H9 (cell line): ENCODE data around the gene PDF. TPM values are rescaled to one million over a fixed set of nuclear protein-coding genes. Genes with fewer than 3 reads are reported as not detected.

Source experiments
- DNase-seq: peaks from one replicate; pipeline ENCODE4 v3.0.0-alpha.2; 2017
- H2AFZ ChIP-seq: one replicate; pipeline ENCODE4 v1.6.1; 2013; ENCODE audit warnings: mild to moderate bottlenecking, low read length, control low read depth, moderate library complexity
- H2AK5ac ChIP-seq: 2 replicates; pipeline ENCODE4 v1.6.1; 2013; ENCODE audit warnings: low read length, control low read depth, mixed read lengths; ENCODE audit not compliant: insufficient read length
- H2BK120ac ChIP-seq: one replicate; pipeline ENCODE4 v1.6.1; 2013; ENCODE audit warnings: low read depth, mild to moderate bottlenecking, low read length, control low read depth, inconsistent platforms; ENCODE audit not compliant: poor library complexity, severe bottlenecking
- H2BK12ac ChIP-seq: 2 replicates; pipeline ENCODE4 v1.6.1; 2013; ENCODE audit warnings: low read length, control low read depth, mixed read lengths, low read depth; ENCODE audit not compliant: insufficient read length
- H2BK15ac ChIP-seq: 2 replicates; pipeline ENCODE4 v1.6.1; 2013; ENCODE audit warnings: low read depth, low read length, control low read depth
- H2BK20ac ChIP-seq: one replicate; pipeline ENCODE4 v1.6.1; 2013; ENCODE audit warnings: low read depth, mild to moderate bottlenecking, low read length, control low read depth, inconsistent platforms; ENCODE audit not compliant: poor library complexity, severe bottlenecking
- H2BK5ac ChIP-seq: 2 replicates; pipeline ENCODE4 v1.6.1; 2013; ENCODE audit warnings: low read length, control low read depth, mixed read lengths; ENCODE audit not compliant: insufficient read length
- H3K14ac ChIP-seq: 2 replicates; pipeline ENCODE4 v1.6.1; 2013; ENCODE audit warnings: low read length, control low read depth; ENCODE audit not compliant: insufficient read depth
- H3K18ac ChIP-seq: 2 replicates; pipeline ENCODE4 v1.6.1; 2013; ENCODE audit warnings: low read depth, mild to moderate bottlenecking, mixed read lengths, low read length, control low read depth; ENCODE audit not compliant: insufficient read length
- H3K23ac ChIP-seq: 2 replicates; pipeline ENCODE4 v1.6.1; 2013; ENCODE audit warnings: low read length, control low read depth, mixed read lengths, low read depth; ENCODE audit not compliant: insufficient read length
- H3K23me2 ChIP-seq: 2 replicates; pipeline ENCODE4 v1.6.1; 2013; ENCODE audit warnings: low read depth, mild to moderate bottlenecking, mixed read lengths, low read length, control low read depth; ENCODE audit not compliant: insufficient read length, poor library complexity, severe bottlenecking
- H3K27ac ChIP-seq: 2 replicates; pipeline ENCODE4 v1.5.1; 2013; ENCODE audit warnings: low read length, control low read depth, mixed read lengths, low read depth; ENCODE audit not compliant: insufficient read length
- H3K27me3 ChIP-seq: 2 replicates; pipeline ENCODE4 v1.6.1; 2013; ENCODE audit warnings: low read length, control low read depth, inconsistent platforms; ENCODE audit not compliant: insufficient read depth
- H3K4ac ChIP-seq: 2 replicates; pipeline ENCODE4 v1.6.1; 2013; ENCODE audit warnings: low read depth, mild to moderate bottlenecking, control low read depth, inconsistent platforms, low read length, moderate library complexity
- H3K4me1 ChIP-seq: 2 replicates; pipeline ENCODE4 v1.6.1; 2013; ENCODE audit warnings: low read length, control low read depth, inconsistent platforms; ENCODE audit not compliant: insufficient read depth
- H3K4me2 ChIP-seq: 2 replicates; pipeline ENCODE4 v1.6.1; 2013; ENCODE audit warnings: low read length, control low read depth, mixed read lengths; ENCODE audit not compliant: insufficient read length, insufficient read depth
- H3K56ac ChIP-seq: 2 replicates; pipeline ENCODE4 v1.6.1; 2013; ENCODE audit warnings: low read depth, mild to moderate bottlenecking, mixed read lengths, low read length, control low read depth; ENCODE audit not compliant: insufficient read length
- H3K79me1 ChIP-seq: 2 replicates; pipeline ENCODE4 v1.6.1; 2013; ENCODE audit warnings: low read depth, mild to moderate bottlenecking, moderate library complexity, low read length, control low read depth, inconsistent platforms; ENCODE audit not compliant: insufficient read depth, poor library complexity, severe bottlenecking
- H3K79me2 ChIP-seq: 2 replicates; pipeline ENCODE4 v1.6.1; 2013; ENCODE audit warnings: low read length, control low read depth, inconsistent platforms; ENCODE audit not compliant: insufficient read depth
- H3K9ac ChIP-seq: 2 replicates; pipeline ENCODE4 v1.6.1; 2013; ENCODE audit warnings: low read length, control low read depth, mixed read lengths; ENCODE audit not compliant: insufficient read length; ENCODE audit errors: extremely low read depth
- H3K9me3 ChIP-seq: one replicate; pipeline ENCODE4 v1.6.1; 2013; ENCODE audit warnings: low read depth, low read length, inconsistent platforms; ENCODE audit not compliant: control insufficient read depth
- H3T11ph ChIP-seq: one replicate; pipeline ENCODE4 v1.6.1; 2013; ENCODE audit warnings: mild to moderate bottlenecking, low read length, control low read depth, inconsistent platforms
- H4K20me1 ChIP-seq: one replicate; pipeline ENCODE4 v1.6.1; 2013; ENCODE audit not compliant: control insufficient read depth, insufficient read length, insufficient read depth
- H4K5ac ChIP-seq: 2 replicates; pipeline ENCODE4 v1.6.1; 2013; ENCODE audit warnings: low read depth, mild to moderate bottlenecking, mixed read lengths, low read length, control low read depth; ENCODE audit not compliant: insufficient read length
- H4K8ac ChIP-seq: replicated peaks from 2 replicates; pipeline ENCODE4 v1.6.1; 2013; ENCODE audit warnings: low read length, control low read depth, mixed read lengths, low read depth; ENCODE audit not compliant: insufficient read length
- H4K91ac ChIP-seq: 2 replicates; pipeline ENCODE4 v1.6.1; 2013; ENCODE audit warnings: low read depth, mild to moderate bottlenecking, moderate library complexity, mixed read lengths, low read length, control low read depth; ENCODE audit not compliant: insufficient read length
- H3K27ac Mint-ChIP-seq, 3 experiments: 2 replicates in 2 of 3; 3 replicates in 1 of 3; pipeline ENCODE4 v1.8.0; 2020 to 2021; ENCODE audit warnings: mixed read lengths in 3 of 3, mild to moderate bottlenecking in 1 of 3, moderate library complexity in 1 of 3
- H3K27me3 Mint-ChIP-seq: 2 replicates; pipeline ENCODE4 v1.8.0; 2021; ENCODE audit warnings: low read depth, mild to moderate bottlenecking, moderate library complexity, mixed read lengths
- H3K36me3 Mint-ChIP-seq, 3 experiments: 2 replicates in 2 of 3; 3 replicates in 1 of 3; pipeline ENCODE4 v1.8.0; 2020 to 2021; ENCODE audit warnings: low read depth in 3 of 3, mixed read lengths in 3 of 3; ENCODE audit not compliant: insufficient read depth in 1 of 3
- H3K4me1 Mint-ChIP-seq, 2 experiments: 2 replicates each; pipeline ENCODE4 v1.8.0; 2020; ENCODE audit warnings: mixed read lengths in 2 of 2
- H3K4me3 Mint-ChIP-seq, 2 experiments: 2 replicates in 1 of 2; 3 replicates in 1 of 2; pipeline ENCODE4 v1.8.0; 2020 to 2021; ENCODE audit warnings: mild to moderate bottlenecking in 2 of 2, mixed read lengths in 2 of 2, moderate library complexity in 1 of 2
- H3K9me3 Mint-ChIP-seq, 2 experiments: 2 replicates in 1 of 2; 3 replicates in 1 of 2; pipeline ENCODE4 v1.8.0; 2020; ENCODE audit warnings: mild to moderate bottlenecking in 2 of 2, mixed read lengths in 2 of 2, moderate library complexity in 1 of 2
- CTCF ChIP-seq: fragments of 200-600 bp; sonication (generic); conservative IDR thresholded peaks from 3 replicates; pipeline ENCODE4 v1.8.0; 2021; ENCODE audit warnings: antibody characterized with exemption, mild to moderate bottlenecking
- WGBS: extraction: QIAGEN DNeasy Blood & Tissue Kit; methylation state at CpG from one replicate; pipeline ENCODE4 v1.1.7; 2013; ENCODE audit warnings: missing lambda C conversion rate, low lambda C conversion rate, mixed read lengths; ENCODE audit not compliant: insufficient read length; ENCODE audit errors: extremely low coverage; 5-methylcytosine and 5-hydroxymethylcytosine counted together
- total RNA-seq: library from RNA; stranded (reverse); gene quantifications from 2 replicates; pipeline ENCODE4 v1.2.1, GENCODE V29; 2021

PDF gene
- total RNA-seq, 1 experiment from 2014 or later = 36.4 TPM

- H2BK120ac ChIP-seq = no peak overlapping the region
- H3K27ac ChIP-seq = no peak overlapping the region
- H3K14ac ChIP-seq = no peak overlapping the region
- no peaks in the 10 kb centered on the region for H4K20me1 ChIP-seq
- no peak overlapping the region for H3K56ac ChIP-seq
- no peak overlapping the region; a peak in 1 of 7 replicates for H3K27ac Mint-ChIP-seq
- H4K8ac ChIP-seq = no peak overlapping the region
- no peaks in the 10 kb centered on the region for H3K9me3 Mint-ChIP-seq
- H3K79me1 ChIP-seq = no peaks in the 10 kb centered on the region
- H3K36me3 Mint-ChIP-seq = peaks cover 4 to 18% (median 8%) of the 10 kb centered on the region in 3 experiments
- H3K18ac ChIP-seq = no peak overlapping the region
- H3K27me3 Mint-ChIP-seq = no peaks in the 10 kb centered on the region
- H3T11ph ChIP-seq = no peak overlapping the region
- H3K4me3 Mint-ChIP-seq = no peak overlapping the region
- TF ChIP-seq CTCF = no peak
- no peak overlapping the region for H2AK5ac ChIP-seq
- H3K4me1 ChIP-seq = no peaks in the 10 kb centered on the region
- H2BK20ac ChIP-seq = no peak overlapping the region
- no CpG with 5 or more reads among the region's 6 CpGs for WGBS
- H4K5ac ChIP-seq = no peak overlapping the region
- no peak overlapping the region for H2BK15ac ChIP-seq
- H2BK12ac ChIP-seq = no peak overlapping the region
- H3K9ac ChIP-seq = no peak overlapping the region
- no peaks in the 10 kb centered on the region for H3K4me1 Mint-ChIP-seq
- no peak overlapping the region for H4K91ac ChIP-seq
- H3K4ac ChIP-seq = no peak overlapping the region
- no peak overlapping the region for H3K4me2 ChIP-seq
- H2BK5ac ChIP-seq = no peak overlapping the region
- no peaks in the 10 kb centered on the region for H3K27me3 ChIP-seq
- no peaks in the 10 kb centered on the region for H3K79me2 ChIP-seq
- H2AFZ ChIP-seq = no peak overlapping the region
- no peaks in the 10 kb centered on the region for H3K23me2 ChIP-seq
- no peaks in the 10 kb centered on the region for H3K9me3 ChIP-seq
- H3K23ac ChIP-seq = no peak overlapping the region
- no peak for DNase-seq
Measured at GRCh38 chr16:69348222-69348621, 17.8 kb upstream of the PDF start.
